IMR-90 (cell line): Measurements from ENCODE around the gene NBPF11. TPM values are rescaled to one million over a fixed set of nuclear protein-coding genes. Genes with fewer than 3 reads are reported as not detected.

ENCODE experiments used
- ATAC-seq: fragments of 200-7000 bp; cut with Tn5 transposase; 2 replicates; pipeline ENCODE4 v1.9.1; 2020; ENCODE audit warnings: low read depth, mild to moderate bottlenecking, moderate library complexity
- BruUV-seq: library from RNA; stranded (reverse); fragments of 400-500 nt; replicated peaks from 2 replicates; lab custom pipeline; 2021; lab: Mats Ljungman, UMichigan
- CTCF ChIA-PET: fragments of 300-600 bp; formaldehyde crosslinking; extraction: SDS; loops from one replicate; lab custom pipeline; 2021; ENCODE audit warnings: antibody characterized with exemption; lab: Yijun Ruan, JAX
- POLR2A ChIA-PET: fragments of 300-600 bp; sonication (Branson Sonifier 250); formaldehyde crosslinking; loops from one replicate; lab custom pipeline; 2022; ENCODE audit warnings: antibody characterized with exemption; ENCODE audit not compliant: unreplicated experiment; lab: Charles Lee
- DNase-seq: peaks from one replicate; pipeline ENCODE4 v3.0.0; 2013
- H2AFZ ChIP-seq: replicated peaks from 2 replicates; pipeline ENCODE3; 2013; ENCODE audit warnings: low read length, mild to moderate bottlenecking; ENCODE audit not compliant: poor library complexity
- H2AK5ac ChIP-seq: 2 replicates; pipeline ENCODE4 v1.6.1; 2013; ENCODE audit warnings: low read depth, low read length, inconsistent platforms
- H2AK9ac ChIP-seq: replicated peaks from 2 replicates; pipeline ENCODE3; 2013; ENCODE audit warnings: mild to moderate bottlenecking, low read depth, low read length, moderate library complexity; ENCODE audit not compliant: poor library complexity
- H2BK120ac ChIP-seq: 2 replicates; pipeline ENCODE4 v1.6.1; 2013; ENCODE audit warnings: low read depth, low read length, inconsistent platforms
- H2BK15ac ChIP-seq: 3 replicates; pipeline ENCODE4 v1.6.1; 2013; ENCODE audit warnings: low read depth, low read length, inconsistent platforms
- H2BK20ac ChIP-seq: 2 replicates; pipeline ENCODE4 v1.6.1; 2013; ENCODE audit warnings: low read depth, mild to moderate bottlenecking, inconsistent platforms, low read length, moderate library complexity
- H2BK5ac ChIP-seq: 2 replicates; pipeline ENCODE4 v1.6.1; 2013; ENCODE audit warnings: mild to moderate bottlenecking, low read depth, low read length, inconsistent platforms; ENCODE audit not compliant: poor library complexity, severe bottlenecking
- H3K14ac ChIP-seq: replicated peaks from 2 replicates; pipeline ENCODE4 v1.6.1; 2013; ENCODE audit warnings: low read depth, low read length, inconsistent platforms
- H3K18ac ChIP-seq: 2 replicates; pipeline ENCODE4 v1.6.1; 2013; ENCODE audit warnings: low read depth, low read length, control low read depth
- H3K23ac ChIP-seq: 2 replicates; pipeline ENCODE4 v1.6.1; 2013; ENCODE audit warnings: low read depth, low read length, inconsistent platforms
- H3K27ac ChIP-seq: 2 replicates; pipeline ENCODE4 v1.5.1; 2013; ENCODE audit warnings: mild to moderate bottlenecking, control low read depth, low read length; ENCODE audit not compliant: insufficient read depth
- H3K27me3 ChIP-seq: 2 replicates; pipeline ENCODE4 v1.6.1; 2013; ENCODE audit warnings: low read length; ENCODE audit not compliant: control insufficient read depth, insufficient read depth
- H3K36me3 ChIP-seq: 2 replicates; pipeline ENCODE4 v1.6.1; 2013; ENCODE audit warnings: low read length, mixed read lengths; ENCODE audit not compliant: control insufficient read depth, insufficient read depth
- H3K4ac ChIP-seq: 2 replicates; pipeline ENCODE4 v1.6.1; 2013; ENCODE audit warnings: low read depth, low read length, inconsistent platforms
- H3K4me1 ChIP-seq: 2 replicates; pipeline ENCODE4 v1.6.1; 2013; ENCODE audit warnings: low read length, mixed read lengths; ENCODE audit not compliant: control insufficient read depth, insufficient read depth
- H3K4me2 ChIP-seq: 2 replicates; pipeline ENCODE4 v1.6.1; 2013; ENCODE audit warnings: low read depth, mild to moderate bottlenecking, control low read depth, low read length, moderate library complexity
- H3K4me3 ChIP-seq: 2 replicates; pipeline ENCODE4 v1.5.1; 2013; ENCODE audit warnings: low read depth, mild to moderate bottlenecking, control low read depth, low read length, moderate library complexity; ENCODE audit not compliant: insufficient read depth
- H3K56ac ChIP-seq: 2 replicates; pipeline ENCODE4 v1.6.1; 2013; ENCODE audit warnings: low read length, inconsistent platforms; ENCODE audit not compliant: insufficient read depth; ENCODE audit errors: extremely low read depth
- H3K79me1 ChIP-seq, 2 experiments: 2 replicates each; pipeline ENCODE4 v1.6.1; 2013; ENCODE audit warnings: low read length in 2 of 2, inconsistent platforms in 1 of 2, low read depth in 1 of 2
- H3K9ac ChIP-seq: 2 replicates; pipeline ENCODE4 v1.6.1; 2013; ENCODE audit warnings: low read depth, low read length, control low read depth
- H3K9me1 ChIP-seq: 2 replicates; pipeline ENCODE4 v1.6.1; 2013; ENCODE audit warnings: low read length, inconsistent platforms; ENCODE audit not compliant: insufficient read depth
- H3K9me3 ChIP-seq: 2 replicates; pipeline ENCODE4 v1.6.1; 2013; ENCODE audit warnings: low read length; ENCODE audit not compliant: control insufficient read depth, insufficient read depth
- H4K20me1 ChIP-seq: 2 replicates; pipeline ENCODE4 v1.6.1; 2013; ENCODE audit warnings: low read length, inconsistent platforms; ENCODE audit not compliant: insufficient read depth
- H4K5ac ChIP-seq: 2 replicates; pipeline ENCODE4 v1.6.1; 2013; ENCODE audit warnings: mild to moderate bottlenecking, low read depth, low read length, control low read depth
- H4K8ac ChIP-seq, 2 experiments: 2 replicates each; pipeline ENCODE4 v1.6.1; 2013; ENCODE audit warnings: low read depth in 2 of 2, low read length in 2 of 2, control low read depth in 1 of 2, inconsistent platforms in 1 of 2
- H4K91ac ChIP-seq: 2 replicates; pipeline ENCODE4 v1.6.1; 2013; ENCODE audit warnings: low read depth, low read length, inconsistent platforms; ENCODE audit not compliant: insufficient read depth
- BHLHE40 ChIP-seq: fragments of 150-350 bp; IDR thresholded peaks from 2 replicates; pipeline ENCODE4 v1.6.1; 2016; ENCODE audit warnings: mild to moderate bottlenecking, low read depth, low read length
- CEBPB ChIP-seq: IDR thresholded peaks from 2 replicates; pipeline ENCODE4 v1.6.1; 2012; ENCODE audit warnings: low read depth, low read length, improper control_type of control experiment
- MAFK ChIP-seq: IDR thresholded peaks from 2 replicates; pipeline ENCODE4 v1.6.1; 2012; ENCODE audit warnings: low read depth, low read length, improper control_type of control experiment
- MXI1 ChIP-seq: IDR thresholded peaks from 2 replicates; pipeline ENCODE4 v1.6.1; 2012; ENCODE audit warnings: low read depth, mild to moderate bottlenecking, low read length, moderate library complexity, borderline replicate concordance
- NFE2L2 ChIP-seq: fragments of 150-350 bp; IDR thresholded peaks from 2 replicates; pipeline ENCODE4 v1.6.1; 2016; ENCODE audit warnings: low read depth, mild to moderate bottlenecking, low read length
- RAD21 ChIP-seq: IDR thresholded peaks from 2 replicates; pipeline ENCODE4 v1.6.1; 2012; ENCODE audit warnings: low read length, improper control_type of control experiment
- RCOR1 ChIP-seq: IDR thresholded peaks from 2 replicates; pipeline ENCODE4 v1.6.1; 2012; ENCODE audit warnings: mild to moderate bottlenecking, low read length, improper control_type of control experiment; ENCODE audit not compliant: insufficient replicate concordance
- RFX5 ChIP-seq: IDR thresholded peaks from 2 replicates; pipeline ENCODE4 v1.8.0; 2012; ENCODE audit warnings: low read depth, mild to moderate bottlenecking, low read length, moderate library complexity
- whole genome bisulfite sequencing, 2 experiments: methylation state at CpG; one replicate each; pipeline versions ENCODE4 v1.1.5 to v1.1.7; 2013; ENCODE audit warnings: missing lambda C conversion rate in 2 of 2; ENCODE audit not compliant: insufficient read length in 1 of 2; ENCODE audit errors: extremely low coverage in 2 of 2; 5-methylcytosine and 5-hydroxymethylcytosine counted together
- dilution Hi-C: fragments of 300-500 bp; cut with HindIII; formaldehyde crosslinking; loops from one replicate; pipeline ENCODE4 v1.14.3; 2018; ENCODE audit warnings: low sequenced_read_pairs; ENCODE audit not compliant: unreplicated experiment
- in situ Hi-C: fragments of 300-500 bp; cut with MboI; formaldehyde crosslinking; loops from 3 replicates; pipeline ENCODE4 v1.14.3; 2019; ENCODE audit warnings: low sequenced_read_pairs, inconsistent platforms, mixed read lengths
- intact Hi-C: fragments of 100-400 bp; cut with micrococcal nuclease; formaldehyde crosslinking; loops from 2 replicates; pipeline ENCODE4 v1.10.0; 2022
- polyA plus RNA-seq, 3 experiments: library from polyadenylated mRNA; depleted of rRNA; stranded (reverse); fragments of >200 nt; gene quantifications; 2 replicates each; pipeline ENCODE4 v1.2.3, GENCODE V29; 2012; ENCODE audit warnings: low replicate concordance in 1 of 3
- total RNA-seq: library from RNA; depleted of rRNA; stranded (reverse); fragments of >200 nt; gene quantifications from 2 replicates; pipeline ENCODE4 v1.2.3, GENCODE V29; 2012

NBPF11 gene
- total and polyA plus RNA-seq, 2 of the 4 experiments (the other 2 are of a cell fraction): 2.7 to 6.5 TPM

DNA sequence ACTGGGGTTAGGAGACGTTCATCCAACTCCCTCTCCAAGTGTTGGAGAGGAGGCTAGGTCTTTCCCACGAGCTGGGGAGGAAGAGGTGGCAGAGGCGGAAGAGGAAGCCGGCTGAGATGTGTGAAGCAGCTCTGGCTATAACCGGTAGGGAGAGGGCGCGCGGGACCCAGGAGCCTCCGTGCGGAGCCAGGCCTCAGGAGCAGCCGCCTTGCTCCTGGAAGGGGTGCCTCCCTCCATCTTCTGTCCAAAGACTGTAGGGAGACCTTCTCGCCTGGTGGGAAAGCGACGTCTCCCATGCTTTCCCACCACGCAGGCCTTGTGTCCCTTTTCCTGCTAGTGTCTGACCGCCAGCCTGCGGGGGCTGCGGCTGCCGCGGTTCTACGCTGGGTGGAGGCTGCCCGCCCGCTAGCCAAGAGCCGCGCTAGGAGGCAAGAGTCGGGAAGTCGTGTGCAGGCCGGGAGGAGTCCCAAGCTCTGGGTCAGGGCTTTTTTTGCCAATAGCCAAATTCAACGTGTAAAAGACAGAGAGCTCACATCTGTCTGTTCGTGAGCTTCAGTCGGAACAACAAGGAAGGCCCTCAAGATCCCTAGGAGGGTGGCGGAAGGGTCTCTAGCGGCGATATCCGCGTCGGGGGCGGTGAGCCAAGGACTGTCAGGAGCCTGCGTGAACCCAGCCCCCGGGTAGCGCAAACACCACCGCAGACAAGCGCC is 8.4 kb upstream of the NBPF11 start:
- Histone ChIP-seq H2AK9ac (no peak overlapping the region), H2BK20ac (no peak overlapping the region), H4K8ac (no peak overlapping the region), H3K4ac (no peak overlapping the region), H3K4me3 (no peak overlapping the region), H3K23ac (no peak overlapping the region), H4K20me1 (no peaks in the 10 kb centered on the region), H2AK5ac (no peak overlapping the region), H2BK120ac (no peak overlapping the region), H4K5ac (no peak overlapping the region), H4K91ac (no peak overlapping the region), H3K27ac (no peak overlapping the region), H3K4me2 (no peak overlapping the region), H3K36me3 (no peaks in the 10 kb centered on the region), H3K9me1 (no peaks in the 10 kb centered on the region), H2BK15ac (no peak overlapping the region), H3K27me3 (peaks cover 34% of the 10 kb centered on the region), H2AFZ (no peak overlapping the region), H2BK5ac (no peak overlapping the region), H3K4me1 (no peaks in the 10 kb centered on the region), H3K56ac (no peak overlapping the region), H3K9ac (no peak overlapping the region), H3K14ac (no peak overlapping the region), H3K18ac (no peak overlapping the region), H3K9me3 (peaks cover 8% of the 10 kb centered on the region; the same call in 1 of the 2 replicates), H3K79me1 (no peaks in the 10 kb centered on the region)
- BruUV-seq: no TSS peak
- ChIA-PET POLR2A (no interaction called here), CTCF (no interaction called here)
- DNase-seq (no peak), ATAC-seq (no peak)
- in situ Hi-C loops: no loop called here
- TF ChIP-seq CEBPB (no peak), MXI1 (no peak), RAD21 (no peak), MAFK (no peak), BHLHE40 (no peak), RFX5 (no peak), NFE2L2 (no peak), RCOR1 (no peak)
- intact Hi-C loops: no loop called here
- dilution Hi-C loops: no loop called here
- 20% methylated on average over 1 of the region's 43 CpGs; no CpG with 5 or more reads in 1 of the 2 experiments for WGBS, 2 experiments
